Hepatocyte (in vitro differentiated cells): ENCODE results near the gene TSFM. TPM values are rescaled to one million over a fixed set of nuclear protein-coding genes. Genes with fewer than 3 reads are reported as not detected.

Experiments used
- DNase-seq: peaks from one replicate; pipeline ENCODE4 v3.0.0-alpha.2; 2016; ENCODE audit warnings: low spot score
- H2AFZ ChIP-seq: fragments of 200-600 bp; sonication (generic); 2 replicates; pipeline ENCODE4 v1.6.0; 2016; ENCODE audit warnings: antibody characterized with exemption, mild to moderate bottlenecking
- H3K27ac ChIP-seq: fragments of 200-600 bp; sonication (generic); 2 replicates; pipeline ENCODE4 v1.5.1; 2016; ENCODE audit warnings: mild to moderate bottlenecking
- H3K27me3 ChIP-seq: fragments of 200-600 bp; sonication (generic); 2 replicates; pipeline ENCODE4 v1.6.1; 2016
- H3K36me3 ChIP-seq: fragments of 200-600 bp; sonication (generic); replicated peaks from 2 replicates; pipeline ENCODE4 v1.5.1; 2016; ENCODE audit warnings: low read depth; ENCODE audit not compliant: insufficient read depth
- H3K4me1 ChIP-seq: fragments of 200-600 bp; sonication (generic); 2 replicates; pipeline ENCODE4 v1.5.1; 2016; ENCODE audit warnings: mild to moderate bottlenecking, moderate library complexity; ENCODE audit not compliant: insufficient read depth
- H3K4me2 ChIP-seq: fragments of 200-600 bp; sonication (generic); 2 replicates; pipeline ENCODE4 v1.6.0; 2016
- H3K4me3 ChIP-seq: fragments of 200-600 bp; sonication (generic); 2 replicates; pipeline ENCODE4 v1.5.1; 2016; ENCODE audit warnings: mild to moderate bottlenecking
- H3K79me2 ChIP-seq: fragments of 200-600 bp; sonication (generic); 2 replicates; pipeline ENCODE4 v1.6.0; 2017; ENCODE audit warnings: mild to moderate bottlenecking
- H3K9me2 ChIP-seq: fragments of 200-600 bp; sonication (generic); replicated peaks from 2 replicates; pipeline ENCODE4 v1.6.0; 2017; ENCODE audit warnings: mild to moderate bottlenecking; ENCODE audit not compliant: insufficient read depth
- H3K9me3 ChIP-seq: fragments of 200-600 bp; sonication (generic); 2 replicates; pipeline ENCODE4 v1.5.1; 2016; ENCODE audit warnings: low read depth, mild to moderate bottlenecking
- H4K20me1 ChIP-seq: fragments of 200-600 bp; sonication (generic); 2 replicates; pipeline ENCODE4 v1.6.0; 2016; ENCODE audit warnings: mild to moderate bottlenecking; ENCODE audit not compliant: insufficient read depth, poor library complexity, severe bottlenecking
- CTCF ChIP-seq: fragments of 200-600 bp; sonication (generic); IDR thresholded peaks from 2 replicates; pipeline ENCODE4 v1.5.1; 2016; ENCODE audit warnings: antibody characterized with exemption, mild to moderate bottlenecking; ENCODE audit not compliant: poor library complexity
- EZH2 ChIP-seq: fragments of 200-600 bp; sonication (generic); IDR thresholded peaks from 2 replicates; pipeline ENCODE4 v1.6.1; 2016; ENCODE audit warnings: antibody characterized with exemption, mild to moderate bottlenecking, borderline replicate concordance
- EZH2phosphoT487 ChIP-seq: fragments of 200-600 bp; sonication (generic); IDR thresholded peaks from one replicate; pipeline ENCODE4 v1.6.1; 2018; ENCODE audit warnings: antibody characterized with exemption, mild to moderate bottlenecking, low read depth, moderate library complexity; ENCODE audit not compliant: unreplicated experiment, severe bottlenecking
- WGBS: methylation state at CpG from one replicate; pipeline ENCODE4 v1.1.6; 2016; ENCODE audit warnings: low lambda C conversion rate; ENCODE audit errors: missing lambda C conversion rate; 5-methylcytosine and 5-hydroxymethylcytosine counted together
- polyA plus RNA-seq: library from polyadenylated mRNA; unstranded; fragments of >200 nt; fragmentation: Nextera tagmentation; extraction: Ambion mirVana; gene quantifications from 2 replicates; pipeline ENCODE4 v1.2.1, GENCODE V29; 2016
- total RNA-seq: library from RNA; depleted of rRNA; stranded (reverse); fragments of >200 nt; gene quantifications from 2 replicates; pipeline ENCODE4 v1.2.3, GENCODE V29; 2014

Gene TSFM
- total and polyA plus RNA-seq, 2 experiments from 2014 or later, result 15.7 to 38.9 TPM

GRCh38 chr12:57739914-57740538 lies 42.6 kb upstream of the TSFM start:
- WGBS, result 39% methylated on average over 10 of the region's 10 CpGs
- H3K79me2 ChIP-seq, result no peaks in the 10 kb centered on the region
- no peak overlapping the region for H2AFZ ChIP-seq
- peaks cover 23% of the 10 kb centered on the region for H3K4me1 ChIP-seq
- no peak overlapping the region for H3K4me3 ChIP-seq
- H3K4me2 ChIP-seq, result no peak overlapping the region
- no peak for DNase-seq
- H3K27me3 ChIP-seq, result peaks cover 85% of the 10 kb centered on the region
- no peaks in the 10 kb centered on the region for H3K36me3 ChIP-seq
- TF ChIP-seq EZH2phosphoT487 (no peak), CTCF (no peak), EZH2 (no peak)
- H3K9me2 ChIP-seq, result no peaks in the 10 kb centered on the region
- H3K27ac ChIP-seq, result no peak overlapping the region
- H4K20me1 ChIP-seq, result no peaks in the 10 kb centered on the region
- no peaks in the 10 kb centered on the region for H3K9me3 ChIP-seq

- Histone ChIP-seq H3K27ac (no peak overlapping the region), H3K36me3 (no peaks in the 10 kb centered on the region), H3K79me2 (no peaks in the 10 kb centered on the region), H3K27me3 (peaks cover 77% of the 10 kb centered on the region), H3K9me3 (no peaks in the 10 kb centered on the region), H3K4me1 (peaks cover 24% of the 10 kb centered on the region), H3K4me3 (no peak overlapping the region), H3K9me2 (no peaks in the 10 kb centered on the region), H2AFZ (no peak overlapping the region), H3K4me2 (no peak overlapping the region), H4K20me1 (no peaks in the 10 kb centered on the region)
- 84% methylated on average over 5 of the region's 5 CpGs for WGBS
- no peak for DNase-seq
- no peak for TF ChIP-seq EZH2phosphoT487
- no peak for TF ChIP-seq CTCF
- no peak for TF ChIP-seq EZH2
Observed at GRCh38 chr12:57740656-57741412, 41.8 kb upstream of the TSFM start.

GRCh38 chr12:57741413-57741789 lies 41.2 kb upstream of the TSFM start:
- Histone ChIP-seq H2AFZ (no peak overlapping the region), H3K4me2 (no peak overlapping the region), H3K4me1 (peaks cover 18% of the 10 kb centered on the region), H3K27ac (no peak overlapping the region), H4K20me1 (no peaks in the 10 kb centered on the region), H3K79me2 (no peaks in the 10 kb centered on the region), H3K27me3 (peaks cover 71% of the 10 kb centered on the region), H3K9me2 (no peaks in the 10 kb centered on the region), H3K9me3 (no peaks in the 10 kb centered on the region), H3K4me3 (no peak overlapping the region), H3K36me3 (no peaks in the 10 kb centered on the region)
- WGBS, result no CpG with 5 or more reads among the region's 1 CpG
- TF ChIP-seq CTCF, result no peak
- no peak for TF ChIP-seq EZH2
- TF ChIP-seq EZH2phosphoT487, result no peak
- DNase-seq, result no peak
